Testis (tissue), 2 donors: ENCODE results near the gene MGAT3.

Experiments
- CTCF ChIP-seq, 3 experiments: fragments of 450-650 bp in 2 of 3; fragments of 200-600 bp in 1 of 3; sonication (generic) in 1 of 3; IDR thresholded peaks; one replicate each; pipeline ENCODE4 v1.5.1; 2016 to 2019; ENCODE audit warnings: antibody characterized with exemption in 3 of 3, mild to moderate bottlenecking in 2 of 3, moderate library complexity in 1 of 3
- POLR2A ChIP-seq: fragments of 450-650 bp; IDR thresholded peaks from one replicate; pipeline ENCODE4 v1.6.1; 2017; ENCODE audit warnings: antibody characterized with exemption, mild to moderate bottlenecking, moderate library complexity

- TF ChIP-seq CTCF (IDR thresholded peaks at IDR 0.05) (no peak), POLR2A (no peak)
These were observed 2.4 kb upstream of the MGAT3 start for GRCh38 chr22:39454385-39454871.
